Endothelial cell of umbilical vein (primary cell): ENCODE results near the gene PTGFRN. TPM values are rescaled to one million over a fixed set of nuclear protein-coding genes. Genes with fewer than 3 reads are reported as not detected.

ENCODE experiments used
- BruUV-seq: library from RNA; stranded (reverse); fragments of 400-500 nt; replicated peaks from 2 replicates; lab custom pipeline; 2021; lab: Mats Ljungman, UMichigan
- CTCF ChIA-PET: fragments of 300-600, 350-600 bp; sonication (Branson Sonifier 250); formaldehyde crosslinking; loops from one replicate; lab custom pipeline; 2021; ENCODE audit warnings: antibody characterized with exemption, inconsistent platforms; lab: Charles Lee
- POLR2A ChIA-PET: fragments of 300-600, 350-600 bp; sonication (Branson Sonifier 250); formaldehyde crosslinking; loops from one replicate; lab custom pipeline; 2021; ENCODE audit warnings: antibody characterized with exemption, inconsistent platforms; lab: Charles Lee
- DNase-seq: peaks from one replicate; pipeline ENCODE4 v3.0.0-alpha.2; 2011; ENCODE audit warnings: low read depth, low spot score
- FAIRE-seq: peaks from 2 replicates; lab custom pipeline; 2011; peaks lifted over from hg19 to GRCh38; lab: Jason Lieb, UNC
- H2AFZ ChIP-seq: 2 replicates; pipeline ENCODE4 v1.6.0; 2012; ENCODE audit warnings: low read depth, low read length, control low read depth, inconsistent platforms
- H3K27ac ChIP-seq: 2 replicates; pipeline ENCODE4 v1.5.1; 2011; ENCODE audit warnings: low read depth, mild to moderate bottlenecking, control low read depth, low read length, moderate library complexity; ENCODE audit not compliant: insufficient read depth
- H3K27me3 ChIP-seq, 2 experiments: 2 replicates each; pipeline versions ENCODE4 v1.6.0 to v1.6.1; 2011; ENCODE audit warnings: low read length in 2 of 2, mixed read lengths in 1 of 2; ENCODE audit not compliant: control insufficient read depth in 2 of 2, insufficient read depth in 2 of 2
- H3K36me3 ChIP-seq, 2 experiments: 2 replicates in 1 of 2; 3 replicates in 1 of 2; pipeline ENCODE4 v1.5.1; 2011; ENCODE audit warnings: low read length in 2 of 2, mild to moderate bottlenecking in 1 of 2, moderate library complexity in 1 of 2; ENCODE audit not compliant: control insufficient read depth in 2 of 2, insufficient read depth in 2 of 2; ENCODE audit errors: extremely low read depth in 1 of 2
- H3K4me1 ChIP-seq: 3 replicates; pipeline ENCODE4 v1.5.1; 2011; ENCODE audit warnings: mild to moderate bottlenecking, low read length; ENCODE audit not compliant: control insufficient read depth, insufficient read depth; ENCODE audit errors: extremely low read depth
- H3K4me2 ChIP-seq: 2 replicates; pipeline ENCODE4 v1.6.1; 2011; ENCODE audit warnings: low read length, control low read depth, mixed read lengths; ENCODE audit not compliant: insufficient read depth
- H3K4me3 ChIP-seq, 3 experiments: fragments of 200-600 bp in 1 of 3; sonication (generic), shearing (Covaris generic) in 1 of 3; replicated peaks in 1 of 3; 2 replicates each; pipeline ENCODE4 v1.5.1; 2011 to 2016; ENCODE audit warnings: control low read depth in 3 of 3, low read length in 3 of 3, mild to moderate bottlenecking in 2 of 3, inconsistent platforms in 1 of 3, low read depth in 1 of 3, moderate library complexity in 1 of 3; ENCODE audit not compliant: insufficient read depth in 1 of 3
- H3K79me2 ChIP-seq: 2 replicates; pipeline ENCODE4 v1.6.0; 2012; ENCODE audit warnings: low read length, inconsistent platforms; ENCODE audit not compliant: control insufficient read depth, insufficient read depth
- H3K9ac ChIP-seq: replicated peaks from 2 replicates; pipeline ENCODE3; 2011; ENCODE audit warnings: low read length, control low read depth; ENCODE audit not compliant: insufficient read depth; ENCODE audit errors: extremely low read depth
- H3K9me1 ChIP-seq: replicated peaks from 3 replicates; pipeline ENCODE4 v1.6.0; 2011; ENCODE audit warnings: mild to moderate bottlenecking, low read length; ENCODE audit not compliant: control insufficient read depth, insufficient read depth; ENCODE audit errors: extremely low read depth
- H3K9me3 ChIP-seq: replicated peaks from 2 replicates; pipeline ENCODE4 v1.5.1; 2012; ENCODE audit warnings: low read length, inconsistent platforms; ENCODE audit not compliant: control insufficient read depth, insufficient read depth
- H4K20me1 ChIP-seq: replicated peaks from 2 replicates; pipeline ENCODE3; 2011; ENCODE audit warnings: mild to moderate bottlenecking, low read length; ENCODE audit not compliant: control insufficient read depth, insufficient read depth; ENCODE audit errors: extremely low read depth
- CTCF ChIP-seq, 2 donors: IDR thresholded peaks; 1 replicate in 1 of 2; 2 replicates in 1 of 2; pipeline ENCODE4 v1.5.1; 2011; ENCODE audit warnings: low read length in 2 of 2, mild to moderate bottlenecking in 2 of 2, moderate library complexity in 2 of 2, control low read depth in 1 of 2, inconsistent platforms in 1 of 2, low read depth in 1 of 2; ENCODE audit not compliant: insufficient read depth in 1 of 2; ENCODE audit errors: extremely low read depth in 1 of 2
- FOS ChIP-seq: IDR thresholded peaks from 2 replicates; pipeline ENCODE4 v1.6.1; 2011; ENCODE audit warnings: mild to moderate bottlenecking, low read length, moderate library complexity, borderline replicate concordance; ENCODE audit not compliant: insufficient read depth
- GATA2 ChIP-seq: IDR thresholded peaks from 2 replicates; pipeline ENCODE4 v1.7.0; 2011; ENCODE audit warnings: low read depth, mild to moderate bottlenecking, moderate library complexity, mixed read lengths, low read length; ENCODE audit not compliant: insufficient read length, insufficient read depth
- JUN ChIP-seq: IDR thresholded peaks from 2 replicates; pipeline ENCODE4 v1.6.1; 2011; ENCODE audit warnings: borderline replicate concordance, low read depth; ENCODE audit not compliant: insufficient read length, insufficient read depth
- MYC ChIP-seq: IDR thresholded peaks from one replicate; pipeline ENCODE4 v1.6.1; 2011; ENCODE audit warnings: mild to moderate bottlenecking, low read depth, low read length
- dilution Hi-C: fragments of 300-500 bp; cut with MboI; formaldehyde crosslinking; loops from one replicate; pipeline ENCODE4 v1.15.0; 2019; ENCODE audit warnings: low sequenced_read_pairs; ENCODE audit not compliant: extremely low pct_ligation_motif_present
- intact Hi-C: fragments of 100-400 bp; cut with micrococcal nuclease; formaldehyde crosslinking; loops from one replicate; pipeline ENCODE4 v1.10.0; 2022
- polyA plus RNA-seq, 4 experiments: library from polyadenylated mRNA; depleted of rRNA in 3 of 4; stranded (reverse) in 3 of 4; unstranded in 1 of 4; fragments of >200 nt; gene quantifications; 2 replicates each; pipeline versions ENCODE4 v1.2.1 to v1.2.3, GENCODE V29; 2011 to 2012; ENCODE audit warnings: missing spikeins in 1 of 4
- total RNA-seq: library from RNA; stranded (reverse); gene quantifications from 2 replicates; pipeline ENCODE4 v1.2.3, GENCODE V29; 2021

Gene PTGFRN
- total and polyA plus RNA-seq, 2 donors (not counting 3 experiments of a cell fraction or from before 2014, with no cell fraction given) = 39.6 to 60.7 TPM

DNA sequence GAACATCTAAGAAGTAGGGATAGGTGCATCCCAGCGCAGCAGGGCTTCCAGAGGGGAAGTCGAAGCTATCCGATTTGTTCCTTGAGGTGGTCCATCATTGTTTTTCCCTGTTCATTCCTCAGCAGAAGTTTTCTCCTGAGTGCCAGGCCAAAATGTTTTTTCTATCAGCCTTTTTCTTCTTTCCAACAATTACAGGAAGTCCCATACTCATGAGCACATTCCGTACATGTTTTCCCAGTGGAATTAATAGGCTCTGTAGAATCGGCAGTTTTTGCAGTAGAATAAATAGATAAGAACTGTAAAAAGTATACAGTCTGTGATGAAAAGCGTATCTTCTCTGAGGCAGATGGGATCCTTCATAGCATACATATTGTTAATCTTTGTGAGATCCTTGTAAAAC lies 116.6 kb downstream of the PTGFRN start:
- FAIRE-seq (peak; percentile 95), DNase-seq (peak; percentile 83)
- Histone ChIP-seq H3K4me3 (peak overlapping the region in 1 of 3 experiments; percentile 5), H4K20me1 (no peaks in the 10 kb centered on the region), H2AFZ (peak overlapping the region; percentile 72), H3K9me3 (no peaks in the 10 kb centered on the region), H3K27ac (peak overlapping the region; percentile 87), H3K27me3 (peaks cover 0 to 2% of the 10 kb centered on the region in 2 experiments), H3K36me3 (no peaks in the 10 kb centered on the region), H3K4me1 (peaks cover 27% of the 10 kb centered on the region), H3K79me2 (no peaks in the 10 kb centered on the region), H3K9me1 (no peaks in the 10 kb centered on the region), H3K9ac (peak overlapping the region; percentile 43), H3K4me2 (peak overlapping the region; percentile 72)
- BruUV-seq = no TSS peak
- TF ChIP-seq MYC = no peak
- TF ChIP-seq JUN = peak; percentile 33
- ChIA-PET POLR2A (no interaction called here), CTCF (interaction anchor here (0.8 to 0.9 kb wide), 2 partner anchors 34 to 289 kb away, joined by 3 to 4 read pairs; partner anchors contain the start of gene TTF2)
- dilution Hi-C loops = no loop called here
- intact Hi-C loops = loop anchor here (1.0 kb wide), 2 partner anchors 25 to 173 kb away; no protein-coding TSS in a partner anchor

GRCh38 chr1:117029685-117030084 lies 120.0 kb downstream of the PTGFRN start:
- Histone ChIP-seq H3K9ac (no peak overlapping the region), H3K79me2 (no peaks in the 10 kb centered on the region), H3K4me3 (no peak overlapping the region), H3K36me3 (no peaks in the 10 kb centered on the region), H3K27me3 (no peaks in the 10 kb centered on the region), H3K27ac (no peak overlapping the region), H4K20me1 (no peaks in the 10 kb centered on the region), H3K9me1 (no peaks in the 10 kb centered on the region), H3K9me3 (no peaks in the 10 kb centered on the region), H2AFZ (no peak overlapping the region), H3K4me2 (no peak overlapping the region), H3K4me1 (peaks cover 27% of the 10 kb centered on the region)
- DNase-seq (no peak), FAIRE-seq (peak; percentile 31)
- dilution Hi-C loops (no loop called here), intact Hi-C loops (no loop called here)
- ChIA-PET POLR2A (no interaction called here), CTCF (no interaction called here)
- no peak for TF ChIP-seq JUN
- TF ChIP-seq FOS = no peak
- no peak for TF ChIP-seq CTCF (IDR thresholded peaks at IDR 0.05; ENCODE audit: extremely low read depth in 1 of 2, insufficient read depth in 1 of 2, low read depth in 1 of 2, low read length in 2 of 2)
- TF ChIP-seq GATA2 = peak; percentile 65
- BruUV-seq = no TSS peak
